Measurements from ENCODE around the gene ANO2.

ANO2 gene

DNA sequence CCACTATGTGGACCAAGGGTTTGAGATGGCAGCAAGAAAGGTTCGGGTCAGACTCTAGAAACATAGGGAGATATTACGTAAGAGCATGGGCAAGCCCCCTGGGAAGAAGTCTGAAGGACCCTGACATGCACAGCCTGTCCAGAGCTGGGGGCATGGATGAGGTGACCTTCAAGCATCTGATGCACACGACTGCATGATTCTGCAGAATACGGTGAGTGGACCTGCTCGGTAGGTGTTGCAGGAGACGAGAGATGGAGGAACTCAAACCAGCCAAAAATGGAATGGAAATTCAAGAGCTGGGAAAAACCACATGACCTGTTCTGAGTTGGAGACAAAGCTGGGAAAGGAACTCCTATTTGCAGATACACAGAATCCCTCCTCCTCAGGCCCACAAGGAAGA is 43.6 kb downstream of the ANO2 start:
- no peak overlapping the region for H3K4me3 ChIP-seq (replicated peaks; ENCODE audit: low read depth, low read length)
- TF ChIP-seq CTCF (IDR thresholded peaks at IDR 0.05; ENCODE audit: insufficient read depth, low read length, poor library complexity, severe bottlenecking): no peak
- no peaks in the 10 kb centered on the region; the same call in 1 of the 2 replicates for H3K27me3 ChIP-seq (replicated peaks; ENCODE audit: control insufficient read depth, insufficient read depth, low read length)
- DNase-seq (ENCODE audit: extremely low read depth, insufficient read length): no peak
- no peaks in the 10 kb centered on the region for H3K36me3 ChIP-seq (ENCODE audit: control insufficient read depth, insufficient read depth, low read length)

DNA sequence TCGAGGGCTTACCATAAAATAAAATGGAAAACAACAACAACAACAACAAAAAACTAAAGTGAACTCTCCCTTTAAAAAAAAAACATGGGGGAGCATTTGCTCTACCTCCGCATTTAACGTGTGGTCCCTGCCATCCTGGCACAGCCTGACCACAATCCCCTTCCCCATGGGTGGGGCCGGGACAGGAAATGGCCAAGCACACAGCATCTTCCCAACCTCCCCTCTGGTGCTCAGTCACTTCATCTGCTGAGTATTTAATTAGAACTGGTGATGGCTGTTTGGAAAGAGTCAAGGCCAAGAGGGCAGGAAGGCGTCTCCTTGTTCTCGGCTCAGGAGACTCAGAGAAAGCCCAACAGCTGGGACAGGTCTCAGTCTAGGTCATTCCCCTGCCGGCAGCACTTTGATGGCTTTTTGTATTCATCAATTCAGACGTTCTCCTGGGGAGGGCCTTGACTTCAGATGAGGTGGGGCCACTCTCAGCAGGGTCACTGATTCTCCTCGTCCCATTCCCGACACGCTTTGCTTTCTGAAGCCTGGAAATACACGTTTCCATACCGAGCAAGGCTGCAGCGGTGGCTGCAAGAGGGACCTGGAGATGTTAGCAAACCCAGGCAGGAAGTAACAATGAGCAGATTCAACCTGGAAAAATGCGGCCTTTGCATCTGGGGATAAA is 44.4 kb downstream of the ANO2 start:
- TF ChIP-seq CTCF (IDR thresholded peaks at IDR 0.05; ENCODE audit: insufficient read depth, low read length, poor library complexity, severe bottlenecking): no peak
- no peaks in the 10 kb centered on the region for H3K36me3 ChIP-seq (ENCODE audit: control insufficient read depth, insufficient read depth, low read length)
- no peak overlapping the region for H3K4me3 ChIP-seq (replicated peaks; ENCODE audit: low read depth, low read length)
- DNase-seq (ENCODE audit: extremely low read depth, insufficient read length): no peak
- H3K27me3 ChIP-seq (replicated peaks; ENCODE audit: control insufficient read depth, insufficient read depth, low read length): no peaks in the 10 kb centered on the region; the same call in 1 of the 2 replicates

DNA sequence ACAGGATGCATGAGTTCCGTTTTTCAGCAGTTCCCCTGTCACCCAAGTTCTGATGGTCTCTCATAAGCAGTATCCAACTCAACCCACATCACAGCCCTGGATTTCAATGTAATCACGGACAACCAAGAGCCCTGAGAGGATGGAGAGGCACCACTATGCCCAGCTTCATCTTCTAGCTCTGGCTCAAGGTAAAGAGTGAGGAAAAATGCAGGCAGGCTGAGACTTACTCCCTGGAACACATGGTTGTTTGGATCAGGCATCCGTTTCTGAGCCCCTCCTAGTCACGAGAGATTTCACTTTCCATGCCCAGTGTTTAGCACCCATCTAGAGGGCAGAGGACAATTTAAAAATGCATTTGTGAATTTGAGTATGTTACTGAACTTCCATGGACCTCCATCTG is 45.0 kb downstream of the ANO2 start:
- Histone ChIP-seq H3K4me3 (replicated peaks; ENCODE audit: low read depth, low read length) (no peak overlapping the region), H3K27me3 (replicated peaks; ENCODE audit: control insufficient read depth, insufficient read depth, low read length) (no peaks in the 10 kb centered on the region; the same call in 1 of the 2 replicates), H3K36me3 (ENCODE audit: control insufficient read depth, insufficient read depth, low read length) (no peaks in the 10 kb centered on the region)
- TF ChIP-seq CTCF (IDR thresholded peaks at IDR 0.05; ENCODE audit: insufficient read depth, low read length, poor library complexity, severe bottlenecking): no peak
- DNase-seq (ENCODE audit: extremely low read depth, insufficient read length): no peak

GRCh38 chr12:5899675-5900074 is 45.4 kb downstream of the ANO2 start:
- Histone ChIP-seq H3K4me3 (replicated peaks; ENCODE audit: low read depth, low read length) (no peak overlapping the region), H3K27me3 (replicated peaks; ENCODE audit: control insufficient read depth, insufficient read depth, low read length) (no peaks in the 10 kb centered on the region; the same call in 1 of the 2 replicates), H3K36me3 (ENCODE audit: control insufficient read depth, insufficient read depth, low read length) (no peaks in the 10 kb centered on the region)
- no peak for TF ChIP-seq CTCF (IDR thresholded peaks at IDR 0.05; ENCODE audit: insufficient read depth, low read length, poor library complexity, severe bottlenecking)
- DNase-seq (ENCODE audit: extremely low read depth, insufficient read length): no peak

- Histone ChIP-seq H3K27me3 (replicated peaks; ENCODE audit: control insufficient read depth, insufficient read depth, low read length) (no peaks in the 10 kb centered on the region; the same call in 1 of the 2 replicates), H3K36me3 (ENCODE audit: control insufficient read depth, insufficient read depth, low read length) (no peaks in the 10 kb centered on the region), H3K4me3 (replicated peaks; ENCODE audit: low read depth, low read length) (no peak overlapping the region)
- TF ChIP-seq CTCF (IDR thresholded peaks at IDR 0.05; ENCODE audit: insufficient read depth, low read length, poor library complexity, severe bottlenecking): peak; percentile 25
- DNase-seq (ENCODE audit: extremely low read depth, insufficient read length): no peak
These were observed 46.2 kb downstream of the ANO2 start for GRCh38 chr12:5898874-5899273.

Data from GM06990 (cell line).